ENCODE results near the gene KCNQ1OT1.

DNA sequence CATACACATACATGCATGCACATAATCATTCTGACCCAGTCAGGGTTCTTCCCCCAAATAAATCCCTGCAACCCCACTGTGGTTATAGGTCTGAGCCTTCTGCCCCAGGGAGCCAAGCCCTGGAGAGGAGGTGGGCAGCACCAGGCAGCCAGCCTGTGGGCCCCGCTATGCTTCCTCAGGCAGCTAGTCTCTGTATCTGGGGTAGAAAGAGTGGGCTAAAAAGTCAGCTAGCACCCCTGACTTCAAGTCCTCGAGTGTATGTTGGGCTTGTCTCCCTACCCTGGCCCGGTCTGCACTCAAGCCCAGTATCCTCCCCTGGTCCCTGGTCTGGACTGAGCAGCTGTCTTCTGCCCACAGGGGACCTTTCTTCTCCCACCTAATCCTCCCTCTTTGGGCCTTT lies 28.0 kb downstream of the KCNQ1OT1 start:
- TF ChIP-seq EHMT2 (IDR thresholded peaks at IDR 0.05) (no peak), ZNF253 (CRISPR knock-in tag; conservative IDR thresholded peaks at IDR 0.05) (no peak), ZNF133 (CRISPR knock-in tag; IDR thresholded peaks at IDR 0.05) (no peak), TAF1 (IDR thresholded peaks at IDR 0.05; ENCODE audit: control insufficient read depth, extremely low read depth, insufficient read depth, low read length, severe bottlenecking) (no peak), SP2 (IDR thresholded peaks at IDR 0.05; ENCODE audit: extremely low read depth, low read depth, low read length, poor library complexity, severe bottlenecking) (no peak), TBL1XR1 (IDR thresholded peaks at IDR 0.05; ENCODE audit: low read length in 2 of 2) (no peak)
- TF ChIP-seq, protein P1, sequence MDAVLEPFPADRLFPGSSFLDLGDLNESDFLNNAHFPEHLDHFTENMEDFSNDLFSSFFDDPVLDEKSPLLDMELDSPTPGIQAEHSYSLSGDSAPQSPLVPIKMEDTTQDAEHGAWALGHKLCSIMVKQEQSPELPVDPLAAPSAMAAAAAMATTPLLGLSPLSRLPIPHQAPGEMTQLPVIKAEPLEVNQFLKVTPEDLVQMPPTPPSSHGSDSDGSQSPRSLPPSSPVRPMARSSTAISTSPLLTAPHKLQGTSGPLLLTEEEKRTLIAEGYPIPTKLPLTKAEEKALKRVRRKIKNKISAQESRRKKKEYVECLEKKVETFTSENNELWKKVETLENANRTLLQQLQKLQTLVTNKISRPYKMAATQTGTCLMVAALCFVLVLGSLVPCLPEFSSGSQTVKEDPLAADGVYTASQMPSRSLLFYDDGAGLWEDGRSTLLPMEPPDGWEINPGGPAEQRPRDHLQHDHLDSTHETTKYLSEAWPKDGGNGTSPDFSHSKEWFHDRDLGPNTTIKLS (IDR thresholded peaks at IDR 0.05; ENCODE audit: borderline replicate concordance, low read depth), result no peak
- TF ChIP-seq, protein P2, sequence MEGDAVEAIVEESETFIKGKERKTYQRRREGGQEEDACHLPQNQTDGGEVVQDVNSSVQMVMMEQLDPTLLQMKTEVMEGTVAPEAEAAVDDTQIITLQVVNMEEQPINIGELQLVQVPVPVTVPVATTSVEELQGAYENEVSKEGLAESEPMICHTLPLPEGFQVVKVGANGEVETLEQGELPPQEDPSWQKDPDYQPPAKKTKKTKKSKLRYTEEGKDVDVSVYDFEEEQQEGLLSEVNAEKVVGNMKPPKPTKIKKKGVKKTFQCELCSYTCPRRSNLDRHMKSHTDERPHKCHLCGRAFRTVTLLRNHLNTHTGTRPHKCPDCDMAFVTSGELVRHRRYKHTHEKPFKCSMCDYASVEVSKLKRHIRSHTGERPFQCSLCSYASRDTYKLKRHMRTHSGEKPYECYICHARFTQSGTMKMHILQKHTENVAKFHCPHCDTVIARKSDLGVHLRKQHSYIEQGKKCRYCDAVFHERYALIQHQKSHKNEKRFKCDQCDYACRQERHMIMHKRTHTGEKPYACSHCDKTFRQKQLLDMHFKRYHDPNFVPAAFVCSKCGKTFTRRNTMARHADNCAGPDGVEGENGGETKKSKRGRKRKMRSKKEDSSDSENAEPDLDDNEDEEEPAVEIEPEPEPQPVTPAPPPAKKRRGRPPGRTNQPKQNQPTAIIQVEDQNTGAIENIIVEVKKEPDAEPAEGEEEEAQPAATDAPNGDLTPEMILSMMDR (IDR thresholded peaks at IDR 0.05 in 2 of 3, conservative IDR thresholded peaks at IDR 0.05 in 1 of 3; ENCODE audit: insufficient read depth in 2 of 3, low read depth in 1 of 3, low read length in 3 of 3), result no peak
